Neuron (in vitro differentiated cells): ENCODE data around the gene CTTN.

Source experiments
- H2AFZ ChIP-seq: one replicate; pipeline ENCODE4 v1.6.1; 2013; ENCODE audit warnings: low read depth, mild to moderate bottlenecking, inconsistent platforms, low read length, moderate library complexity
- H3K27me3 ChIP-seq: one replicate; pipeline ENCODE4 v1.6.1; 2013; ENCODE audit warnings: low read length; ENCODE audit not compliant: insufficient read depth
- H3K36me3 ChIP-seq: one replicate; pipeline ENCODE4 v1.6.1; 2013; ENCODE audit warnings: low read length; ENCODE audit not compliant: insufficient read depth
- H3K4me1 ChIP-seq: one replicate; pipeline ENCODE4 v1.6.1; 2013; ENCODE audit warnings: low read length; ENCODE audit not compliant: insufficient read depth
- H3K4me3 ChIP-seq: 2 replicates; pipeline ENCODE4 v1.5.1; 2013; ENCODE audit warnings: mild to moderate bottlenecking, low read length, moderate library complexity
- H3K9me3 ChIP-seq: one replicate; pipeline ENCODE4 v1.6.1; 2013; ENCODE audit warnings: low read length

CTTN gene

DNA sequence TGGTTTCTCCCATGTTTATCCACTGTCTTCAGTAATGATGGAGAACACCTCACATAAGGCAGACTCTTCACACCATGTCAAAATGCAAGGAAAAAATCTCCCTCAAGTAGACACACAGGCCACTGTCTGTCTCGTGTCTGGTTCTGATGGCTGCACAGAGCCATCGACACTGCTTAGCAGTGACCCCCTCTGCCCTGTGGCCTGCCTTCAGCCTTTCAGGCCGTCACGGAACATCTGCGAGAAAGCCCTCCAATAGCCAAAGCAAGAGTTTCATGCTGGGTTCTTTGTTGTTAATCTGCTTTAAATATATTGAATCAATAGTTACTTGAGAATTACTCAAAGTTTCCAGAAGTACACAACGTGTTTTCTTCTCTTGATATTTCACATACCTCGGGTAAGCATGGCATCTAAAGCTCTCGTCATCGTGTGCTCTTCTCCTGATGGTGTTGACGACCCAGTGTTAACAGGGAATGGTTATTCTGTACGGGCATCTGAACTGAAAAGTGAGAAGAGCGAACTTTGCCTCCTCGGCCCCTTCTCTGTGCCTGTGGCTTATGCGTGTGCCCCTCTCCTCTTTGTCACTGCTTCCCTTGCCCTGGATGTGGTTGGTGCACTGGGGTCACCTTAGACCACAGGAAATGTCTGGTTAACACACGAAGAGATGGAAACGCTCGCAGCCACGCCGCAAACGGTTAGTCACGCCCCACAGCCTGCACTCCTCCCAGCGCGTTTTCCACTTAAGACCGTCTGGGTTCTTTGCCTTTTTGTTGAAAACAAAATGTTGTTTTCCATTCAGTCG lies 33.4 kb upstream of the CTTN start:
- Histone ChIP-seq H2AFZ (no peak overlapping the region), H3K36me3 (peaks cover 68% of the 10 kb centered on the region), H3K9me3 (peaks cover 2% of the 10 kb centered on the region), H3K27me3 (no peaks in the 10 kb centered on the region), H3K4me3 (no peak overlapping the region), H3K4me1 (no peaks in the 10 kb centered on the region)

DNA sequence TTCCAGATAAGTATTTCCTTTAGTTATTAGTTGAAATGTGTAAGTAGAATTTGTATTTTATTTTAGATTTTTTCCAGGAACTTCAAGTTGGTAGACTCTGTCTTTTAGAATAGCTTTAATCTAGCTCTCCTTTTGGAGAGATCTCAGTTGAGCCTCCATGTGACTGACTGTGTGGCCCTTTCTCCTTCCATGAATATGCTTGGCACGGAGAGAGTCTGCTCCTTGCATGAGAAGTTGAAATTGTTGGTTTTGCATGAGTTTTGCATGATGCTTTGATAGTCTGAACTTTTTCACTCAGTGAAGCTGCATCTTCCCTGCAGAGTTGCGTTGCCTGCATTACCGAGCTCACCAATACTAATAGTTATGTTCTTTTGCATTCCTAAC lies 32.8 kb upstream of the CTTN start:
- Histone ChIP-seq H3K9me3 (peaks cover 2% of the 10 kb centered on the region), H3K4me3 (no peak overlapping the region), H3K4me1 (no peaks in the 10 kb centered on the region), H3K27me3 (no peaks in the 10 kb centered on the region), H3K36me3 (peaks cover 66% of the 10 kb centered on the region), H2AFZ (no peak overlapping the region)

DNA sequence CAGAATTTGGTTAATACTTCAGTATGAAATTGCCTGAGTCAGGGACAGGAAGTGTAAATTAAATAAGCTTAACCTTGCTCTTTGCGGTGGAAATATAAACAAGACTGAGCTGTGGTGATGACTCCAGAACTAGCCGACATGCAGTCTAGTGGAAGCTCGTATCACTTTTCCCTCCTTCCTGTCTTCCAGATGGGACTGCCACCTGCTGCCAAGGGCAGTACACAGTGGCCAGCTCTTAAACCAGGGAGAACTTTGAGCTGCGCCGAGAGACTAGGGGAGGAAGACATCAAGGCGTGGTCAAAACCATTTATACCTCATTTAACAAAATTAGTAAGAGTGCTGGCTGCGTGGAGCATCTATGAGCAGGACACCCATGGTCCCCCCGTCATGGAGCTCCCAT lies 31.3 kb upstream of the CTTN start:
- Histone ChIP-seq H2AFZ (no peak overlapping the region), H3K9me3 (peaks cover 2% of the 10 kb centered on the region), H3K36me3 (peaks cover 54% of the 10 kb centered on the region), H3K4me1 (no peaks in the 10 kb centered on the region), H3K27me3 (no peaks in the 10 kb centered on the region), H3K4me3 (no peak overlapping the region)

DNA sequence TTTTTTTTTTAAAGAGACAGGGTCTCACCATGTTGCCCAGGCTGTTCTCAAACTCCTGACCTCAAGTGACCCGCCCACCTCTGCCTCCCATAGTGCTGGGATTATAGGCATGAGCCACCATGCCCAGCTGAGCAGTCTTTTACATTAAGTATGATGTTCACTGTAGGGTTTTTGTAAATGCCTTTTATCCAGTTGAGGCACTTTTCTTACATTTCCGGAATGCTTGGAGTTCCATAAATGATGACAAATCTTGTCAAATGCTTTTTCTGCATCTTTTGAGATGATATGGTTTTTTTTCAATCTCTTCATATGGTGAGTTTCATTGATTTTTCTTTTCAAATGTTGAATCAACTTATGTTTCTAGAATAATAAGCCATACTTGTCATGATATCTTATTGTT lies 29.4 kb upstream of the CTTN start:
- Histone ChIP-seq H3K27me3 (no peaks in the 10 kb centered on the region), H3K4me1 (no peaks in the 10 kb centered on the region), H3K9me3 (peaks cover 2% of the 10 kb centered on the region), H2AFZ (no peak overlapping the region), H3K4me3 (no peak overlapping the region), H3K36me3 (peaks cover 58% of the 10 kb centered on the region)

DNA sequence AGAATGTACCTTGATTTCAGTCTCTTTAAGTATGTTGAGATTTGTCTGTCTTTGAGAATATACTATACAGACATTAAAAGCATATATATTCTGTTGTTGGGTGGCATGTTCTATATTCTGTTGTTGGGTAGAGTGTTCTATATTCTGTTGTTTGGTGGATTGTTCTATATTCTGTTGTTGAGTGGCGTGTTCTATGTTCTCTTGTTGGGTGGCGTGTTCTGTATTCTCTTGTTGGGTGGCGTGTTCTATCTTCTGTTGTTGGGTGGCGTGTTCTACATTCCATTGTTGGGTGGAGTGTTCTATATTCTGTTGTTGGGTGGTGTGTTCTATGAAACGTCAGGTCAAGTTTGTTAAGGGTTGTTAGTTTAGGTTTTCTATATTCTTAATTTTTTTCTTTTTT lies 27.1 kb upstream of the CTTN start:
- no peaks in the 10 kb centered on the region for H3K27me3 ChIP-seq
- peaks cover 53% of the 10 kb centered on the region for H3K36me3 ChIP-seq
- H3K4me3 ChIP-seq: no peak overlapping the region
- no peaks in the 10 kb centered on the region for H3K4me1 ChIP-seq
- H2AFZ ChIP-seq: no peak overlapping the region
- H3K9me3 ChIP-seq: peaks cover 2% of the 10 kb centered on the region

DNA sequence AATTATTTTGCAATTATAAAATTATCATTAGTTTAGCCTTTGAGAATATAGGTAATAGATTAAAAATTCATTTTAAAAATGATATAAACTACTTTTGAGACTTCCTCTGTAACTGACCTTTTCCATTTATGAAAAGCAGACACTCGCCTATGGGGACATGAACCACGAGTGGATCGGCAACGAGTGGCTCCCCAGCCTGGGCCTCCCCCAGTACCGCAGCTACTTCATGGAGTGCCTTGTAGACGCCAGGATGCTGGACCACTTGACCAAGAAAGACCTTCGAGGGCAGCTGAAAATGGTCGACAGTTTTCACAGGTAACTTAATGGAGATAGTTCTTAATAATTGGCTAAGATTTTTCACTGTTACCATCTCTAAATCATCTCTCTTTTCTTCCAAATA lies 26.3 kb upstream of the CTTN start:
- H3K4me3 ChIP-seq: no peak overlapping the region
- H3K36me3 ChIP-seq: peaks cover 54% of the 10 kb centered on the region
- no peaks in the 10 kb centered on the region for H3K4me1 ChIP-seq
- H3K27me3 ChIP-seq: no peaks in the 10 kb centered on the region
- peaks cover 2% of the 10 kb centered on the region for H3K9me3 ChIP-seq
- H2AFZ ChIP-seq: no peak overlapping the region

DNA sequence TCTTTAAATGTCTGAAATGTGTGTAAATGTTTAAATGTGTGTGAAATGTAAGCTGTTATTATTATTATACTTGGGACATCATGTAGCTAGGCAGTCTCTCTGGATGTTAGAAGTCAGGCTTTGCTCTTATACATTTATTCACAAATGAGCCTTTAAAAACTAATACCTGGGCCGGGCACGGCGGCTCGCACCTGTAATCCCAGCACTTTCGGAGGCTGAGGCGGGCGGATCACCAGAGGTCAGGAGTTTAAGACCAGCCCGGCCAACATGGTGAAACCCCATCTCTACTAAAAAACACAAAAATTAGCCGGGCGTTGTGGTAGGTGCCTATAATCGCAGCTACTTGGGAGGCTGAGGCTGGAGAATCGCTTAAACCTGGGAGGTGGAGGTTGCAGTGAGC lies 21.7 kb upstream of the CTTN start:
- Histone ChIP-seq H3K4me1 (no peaks in the 10 kb centered on the region), H3K27me3 (no peaks in the 10 kb centered on the region), H3K9me3 (no peaks in the 10 kb centered on the region), H3K36me3 (peaks cover 59% of the 10 kb centered on the region), H3K4me3 (no peak overlapping the region), H2AFZ (no peak overlapping the region)

DNA sequence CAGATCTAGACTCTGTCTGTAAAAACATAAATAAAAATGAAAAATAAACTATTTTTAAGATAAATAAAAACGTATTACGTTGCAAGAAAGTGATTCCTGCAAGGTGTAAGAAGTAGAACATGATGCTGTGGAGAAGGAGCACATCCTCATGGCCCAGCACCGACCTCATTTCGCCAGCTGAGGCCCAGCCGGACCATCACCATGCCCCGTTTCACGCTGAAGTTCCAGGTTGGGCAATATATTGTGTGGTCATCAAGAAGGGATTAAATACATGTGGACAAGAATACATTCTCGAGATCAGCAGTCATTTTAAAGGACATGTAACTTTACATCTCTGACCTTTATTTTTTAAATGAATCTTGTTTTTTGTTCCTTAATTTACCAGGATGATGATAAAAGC lies 20.7 kb upstream of the CTTN start:
- no peaks in the 10 kb centered on the region for H3K27me3 ChIP-seq
- no peak overlapping the region for H3K4me3 ChIP-seq
- no peaks in the 10 kb centered on the region for H3K4me1 ChIP-seq
- H2AFZ ChIP-seq: no peak overlapping the region
- H3K36me3 ChIP-seq: peaks cover 57% of the 10 kb centered on the region
- no peaks in the 10 kb centered on the region for H3K9me3 ChIP-seq

DNA sequence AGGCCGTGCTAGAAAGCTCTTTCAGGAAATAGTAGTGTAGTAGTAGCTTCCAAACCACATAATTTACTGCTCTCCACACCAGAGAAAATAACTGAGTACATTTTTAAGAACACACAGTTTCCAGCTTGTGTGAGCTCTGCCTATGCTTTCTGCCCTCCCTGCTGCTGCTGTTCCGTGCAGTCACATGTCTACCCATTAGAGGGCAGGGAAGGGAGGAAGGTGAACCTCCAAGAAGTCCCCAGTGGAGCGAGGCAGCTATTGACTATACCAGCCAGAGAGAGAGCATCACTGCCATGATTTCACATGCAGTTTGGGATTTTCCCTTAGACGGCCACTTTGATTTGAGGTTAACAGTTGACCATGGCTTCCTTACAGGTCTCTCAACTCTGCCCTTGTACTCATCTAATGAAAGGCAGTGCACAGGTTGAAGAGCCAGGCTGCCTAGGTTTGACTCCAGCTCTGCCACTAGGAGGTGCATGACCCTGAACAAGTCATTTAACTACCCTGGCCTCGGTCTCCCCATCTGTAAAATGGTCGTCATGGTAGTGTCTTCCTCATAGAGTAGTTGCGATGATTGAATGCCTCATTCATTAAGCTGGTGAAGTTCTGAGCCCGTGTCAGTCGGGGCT lies 19.7 kb upstream of the CTTN start:
- Histone ChIP-seq H3K36me3 (peaks cover 54% of the 10 kb centered on the region), H2AFZ (no peak overlapping the region)

DNA sequence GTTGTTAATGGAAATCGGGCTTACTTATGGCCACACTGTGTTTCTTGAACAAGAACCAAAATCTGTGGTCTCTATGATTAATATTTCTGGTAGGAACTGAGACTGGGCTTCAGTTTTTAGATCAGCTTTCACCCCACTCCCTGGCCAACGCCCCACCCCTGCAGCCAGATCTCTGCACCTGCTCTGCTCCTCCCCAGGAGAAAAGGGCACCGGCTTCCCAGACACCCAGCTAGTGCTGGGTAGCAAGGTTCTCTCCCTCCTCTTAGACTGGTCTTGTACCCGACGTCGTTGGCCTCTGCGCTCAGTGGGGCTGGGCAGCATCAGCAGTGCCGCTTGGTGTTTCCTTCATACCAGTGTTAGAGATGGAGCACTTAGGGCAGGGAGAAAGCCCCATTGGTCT lies 17.0 kb upstream of the CTTN start:
- H3K36me3 ChIP-seq: peaks cover 57% of the 10 kb centered on the region

More for the DNA sequence above, 19.7 kb upstream of the CTTN start:
- no peaks in the 10 kb centered on the region for H3K9me3 ChIP-seq
- no peaks in the 10 kb centered on the region for H3K27me3 ChIP-seq
- no peaks in the 10 kb centered on the region for H3K4me1 ChIP-seq
- H3K4me3 ChIP-seq: no peak overlapping the region

DNA sequence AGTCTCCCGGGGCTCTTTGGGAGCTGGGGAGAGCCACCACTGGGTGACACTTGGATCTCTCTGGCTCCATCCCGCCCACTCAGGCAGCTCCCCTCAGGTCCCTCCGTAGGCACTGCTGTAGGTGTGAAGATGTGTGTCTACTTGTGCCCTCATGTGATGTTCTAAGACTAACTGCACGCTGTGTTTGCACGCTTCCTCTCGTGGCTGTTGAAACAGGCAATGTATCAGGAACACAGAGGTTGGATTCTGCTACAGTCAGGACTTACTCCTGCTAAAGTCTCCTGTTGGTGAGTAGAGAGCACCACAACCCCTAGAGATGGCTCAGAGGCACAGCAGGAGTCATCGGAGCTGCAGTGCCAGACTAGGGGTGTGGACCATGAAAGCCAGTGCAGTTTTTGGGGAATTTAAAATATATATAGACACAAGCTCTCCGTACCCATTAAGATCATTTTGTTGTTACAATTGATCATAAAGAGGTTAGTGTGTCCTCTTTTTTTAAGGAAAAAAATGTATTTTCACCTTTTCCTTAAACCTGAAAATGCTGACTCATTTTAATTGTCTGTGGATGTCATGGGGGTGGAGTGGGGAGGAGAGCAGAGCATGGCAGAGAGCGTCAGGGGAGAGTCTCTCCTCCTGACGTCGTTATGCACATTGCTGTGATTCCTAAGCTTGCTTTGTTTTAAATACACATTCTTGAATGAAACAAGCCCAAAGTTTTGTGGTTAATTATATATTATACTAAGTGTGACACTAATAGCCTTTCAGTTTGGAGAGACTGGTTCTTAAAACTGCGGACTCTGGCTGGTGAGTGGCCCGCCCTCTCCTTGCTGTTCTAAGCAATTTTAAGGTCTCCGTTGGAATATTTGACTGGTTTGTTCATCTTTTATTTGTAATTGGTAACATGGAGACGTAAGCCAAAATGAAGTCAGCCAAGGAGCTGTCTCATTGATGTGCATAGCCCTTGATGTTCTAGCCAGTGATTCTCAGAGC lies 16.2 kb upstream of the CTTN start:
- peaks cover 53% of the 10 kb centered on the region for H3K36me3 ChIP-seq
- no peak overlapping the region for H2AFZ ChIP-seq
- H3K9me3 ChIP-seq: no peaks in the 10 kb centered on the region
- no peak overlapping the region for H3K4me3 ChIP-seq
- H3K4me1 ChIP-seq: no peaks in the 10 kb centered on the region
- H3K27me3 ChIP-seq: no peaks in the 10 kb centered on the region

More for the DNA sequence above, 17.0 kb upstream of the CTTN start:
- no peaks in the 10 kb centered on the region for H3K4me1 ChIP-seq
- no peaks in the 10 kb centered on the region for H3K9me3 ChIP-seq
- no peaks in the 10 kb centered on the region for H3K27me3 ChIP-seq
- H3K4me3 ChIP-seq: no peak overlapping the region
- no peak overlapping the region for H2AFZ ChIP-seq

DNA sequence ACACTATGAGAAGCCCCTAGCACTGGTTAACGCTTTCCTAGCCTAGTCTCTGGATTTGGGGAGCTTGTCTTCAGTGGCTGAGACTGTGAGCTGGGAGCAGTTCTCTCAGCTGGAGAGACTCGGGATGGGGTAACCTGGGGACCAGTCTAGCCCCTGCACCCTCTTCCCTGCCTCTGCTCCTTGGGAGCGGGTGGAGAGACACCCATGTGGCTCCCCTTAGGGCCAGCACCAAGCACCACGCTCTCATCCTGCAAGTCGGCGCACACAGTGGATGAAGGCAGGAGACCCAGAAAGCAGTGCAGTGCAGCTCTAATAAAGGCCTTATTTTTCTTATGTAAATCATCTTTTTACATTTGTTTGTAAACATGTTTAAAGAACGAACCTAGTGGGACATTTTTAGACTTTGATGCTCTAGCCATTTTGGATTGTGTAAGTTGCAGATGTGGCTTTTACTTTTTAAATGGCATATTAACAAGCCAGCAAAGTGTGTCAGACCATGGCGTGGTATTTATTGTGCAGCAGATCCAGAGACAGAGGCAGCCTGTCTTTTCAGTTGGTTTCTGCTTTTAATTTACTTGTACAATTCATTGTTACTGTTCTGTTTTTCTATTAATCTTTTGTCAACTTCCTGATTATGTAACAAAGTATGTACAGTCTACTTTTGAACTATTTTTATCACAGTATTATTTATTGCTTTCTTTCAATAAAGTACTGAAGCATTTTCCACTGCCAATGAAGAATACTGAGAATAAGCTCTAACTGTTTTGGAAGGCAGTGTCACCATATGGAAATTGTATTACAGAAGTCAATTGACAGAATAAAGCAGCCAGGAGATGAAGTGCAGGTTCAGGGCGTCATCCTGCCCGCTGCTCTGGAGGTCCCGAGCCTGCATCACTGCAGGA lies 14.4 kb upstream of the CTTN start:
- Histone ChIP-seq H3K27me3 (no peaks in the 10 kb centered on the region), H3K4me1 (no peaks in the 10 kb centered on the region), H2AFZ (no peak overlapping the region), H3K36me3 (peaks cover 39% of the 10 kb centered on the region), H3K9me3 (no peaks in the 10 kb centered on the region), H3K4me3 (no peak overlapping the region)
